ENCODE results near the gene RCN2.
"Not testable (repeated sequence)": the region's sequence is repeated elsewhere in the genome, so short reads cannot be mapped to it uniquely, and the experiment has no call there.

Gene RCN2

GRCh38 chr15:76964157-76964556, 32.6 kb downstream of the RCN2 start:
- Histone ChIP-seq H3K9me3 (ENCODE audit: control insufficient read depth, low read depth, low read length) (no peaks in the 10 kb centered on the region), H3K9ac (ENCODE audit: low read length) (no peak overlapping the region), H3K36me3 (ENCODE audit: control insufficient read depth, low read depth, low read length) (no peaks in the 10 kb centered on the region), H3K27ac (ENCODE audit: low read length) (no peak overlapping the region), H3K4me3 (ENCODE audit: low read length) (no peak overlapping the region), H3K4me1 (ENCODE audit: control insufficient read depth, low read depth, low read length) (no peaks in the 10 kb centered on the region), H3K27me3 (ENCODE audit: control insufficient read depth, insufficient read depth, low read length) (no peaks in the 10 kb centered on the region)

GRCh38 chr15:76966051-76966450, 34.5 kb downstream of the RCN2 start:
- not testable (repeated sequence) for H3K27ac ChIP-seq (ENCODE audit: low read length); H3K4me3 ChIP-seq (ENCODE audit: low read length); H3K9me3 ChIP-seq (ENCODE audit: control insufficient read depth, low read depth, low read length); H3K27me3 ChIP-seq (ENCODE audit: control insufficient read depth, insufficient read depth, low read length); H3K9ac ChIP-seq (ENCODE audit: low read length); H3K4me1 ChIP-seq (ENCODE audit: control insufficient read depth, low read depth, low read length); H3K36me3 ChIP-seq (ENCODE audit: control insufficient read depth, low read depth, low read length)

- Histone ChIP-seq H3K27me3 (ENCODE audit: control insufficient read depth, insufficient read depth, low read length) (no peaks in the 10 kb centered on the region), H3K36me3 (ENCODE audit: control insufficient read depth, low read depth, low read length) (no peaks in the 10 kb centered on the region), H3K4me1 (ENCODE audit: control insufficient read depth, low read depth, low read length) (no peaks in the 10 kb centered on the region), H3K4me3 (ENCODE audit: low read length) (no peak overlapping the region), H3K27ac (ENCODE audit: low read length) (no peak overlapping the region), H3K9me3 (ENCODE audit: control insufficient read depth, low read depth, low read length) (no peaks in the 10 kb centered on the region), H3K9ac (ENCODE audit: low read length) (no peak overlapping the region)
These were observed 35.5 kb downstream of the RCN2 start for GRCh38 chr15:76967067-76967466.

GRCh38 chr15:76968306-76968705, 36.8 kb downstream of the RCN2 start:
- H3K4me3 ChIP-seq (ENCODE audit: low read length) = no peak overlapping the region
- H3K4me1 ChIP-seq (ENCODE audit: control insufficient read depth, low read depth, low read length) = no peaks in the 10 kb centered on the region
- no peaks in the 10 kb centered on the region for H3K9me3 ChIP-seq (ENCODE audit: control insufficient read depth, low read depth, low read length)
- no peak overlapping the region for H3K27ac ChIP-seq (ENCODE audit: low read length)
- H3K36me3 ChIP-seq (ENCODE audit: control insufficient read depth, low read depth, low read length) = no peaks in the 10 kb centered on the region
- H3K27me3 ChIP-seq (ENCODE audit: control insufficient read depth, insufficient read depth, low read length) = no peaks in the 10 kb centered on the region
- no peak overlapping the region for H3K9ac ChIP-seq (ENCODE audit: low read length)

- Histone ChIP-seq H3K27ac (ENCODE audit: low read length) (no peak overlapping the region), H3K36me3 (ENCODE audit: control insufficient read depth, low read depth, low read length) (no peaks in the 10 kb centered on the region), H3K4me3 (ENCODE audit: low read length) (no peak overlapping the region), H3K9ac (ENCODE audit: low read length) (no peak overlapping the region), H3K4me1 (ENCODE audit: control insufficient read depth, low read depth, low read length) (peaks cover 5% of the 10 kb centered on the region), H3K27me3 (ENCODE audit: control insufficient read depth, insufficient read depth, low read length) (no peaks in the 10 kb centered on the region), H3K9me3 (ENCODE audit: control insufficient read depth, low read depth, low read length) (no peaks in the 10 kb centered on the region)
These were observed 41.1 kb downstream of the RCN2 start for GRCh38 chr15:76972389-76973361.

- H3K4me3 ChIP-seq (ENCODE audit: low read length) = no peak overlapping the region
- H3K27ac ChIP-seq (ENCODE audit: low read length) = no peak overlapping the region
- no peaks in the 10 kb centered on the region for H3K27me3 ChIP-seq (ENCODE audit: control insufficient read depth, insufficient read depth, low read length)
- H3K9me3 ChIP-seq (ENCODE audit: control insufficient read depth, low read depth, low read length) = no peaks in the 10 kb centered on the region
- H3K36me3 ChIP-seq (ENCODE audit: control insufficient read depth, low read depth, low read length) = no peaks in the 10 kb centered on the region
- no peak overlapping the region for H3K9ac ChIP-seq (ENCODE audit: low read length)
- H3K4me1 ChIP-seq (ENCODE audit: control insufficient read depth, low read depth, low read length) = peaks cover 5% of the 10 kb centered on the region
These were observed 41.8 kb downstream of the RCN2 start for GRCh38 chr15:76973362-76973743.

- H3K4me1 ChIP-seq (ENCODE audit: control insufficient read depth, low read depth, low read length) = peaks cover 5% of the 10 kb centered on the region
These were observed 42.4 kb downstream of the RCN2 start for GRCh38 chr15:76973906-76974305.

GRCh38 chr15:76974456-76975036, 43.0 kb downstream of the RCN2 start:
- Histone ChIP-seq H3K27ac (ENCODE audit: low read length) (no peak overlapping the region), H3K9ac (ENCODE audit: low read length) (no peak overlapping the region), H3K27me3 (ENCODE audit: control insufficient read depth, insufficient read depth, low read length) (no peaks in the 10 kb centered on the region), H3K4me3 (ENCODE audit: low read length) (no peak overlapping the region), H3K9me3 (ENCODE audit: control insufficient read depth, low read depth, low read length) (no peaks in the 10 kb centered on the region), H3K4me1 (ENCODE audit: control insufficient read depth, low read depth, low read length) (peaks cover 5% of the 10 kb centered on the region), H3K36me3 (ENCODE audit: control insufficient read depth, low read depth, low read length) (no peaks in the 10 kb centered on the region)

More at GRCh38 chr15:76973906-76974305, 42.4 kb downstream of the RCN2 start:
- Histone ChIP-seq H3K9ac (ENCODE audit: low read length) (no peak overlapping the region), H3K9me3 (ENCODE audit: control insufficient read depth, low read depth, low read length) (no peaks in the 10 kb centered on the region), H3K27ac (ENCODE audit: low read length) (no peak overlapping the region), H3K36me3 (ENCODE audit: control insufficient read depth, low read depth, low read length) (no peaks in the 10 kb centered on the region), H3K4me3 (ENCODE audit: low read length) (no peak overlapping the region), H3K27me3 (ENCODE audit: control insufficient read depth, insufficient read depth, low read length) (no peaks in the 10 kb centered on the region)

GRCh38 chr15:76976141-76976540, 44.6 kb downstream of the RCN2 start:
- no peak overlapping the region for H3K4me3 ChIP-seq (ENCODE audit: low read length)
- H3K4me1 ChIP-seq (ENCODE audit: control insufficient read depth, low read depth, low read length) = peaks cover 5% of the 10 kb centered on the region
- no peaks in the 10 kb centered on the region for H3K9me3 ChIP-seq (ENCODE audit: control insufficient read depth, low read depth, low read length)
- H3K9ac ChIP-seq (ENCODE audit: low read length) = no peak overlapping the region
- H3K27ac ChIP-seq (ENCODE audit: low read length) = no peak overlapping the region
- H3K36me3 ChIP-seq (ENCODE audit: control insufficient read depth, low read depth, low read length) = no peaks in the 10 kb centered on the region
- no peaks in the 10 kb centered on the region for H3K27me3 ChIP-seq (ENCODE audit: control insufficient read depth, insufficient read depth, low read length)

- H3K4me1 ChIP-seq (ENCODE audit: control insufficient read depth, low read depth, low read length) = peaks cover 5% of the 10 kb centered on the region
- no peak overlapping the region for H3K27ac ChIP-seq (ENCODE audit: low read length)
- no peaks in the 10 kb centered on the region for H3K27me3 ChIP-seq (ENCODE audit: control insufficient read depth, insufficient read depth, low read length)
- no peak overlapping the region for H3K4me3 ChIP-seq (ENCODE audit: low read length)
- H3K9me3 ChIP-seq (ENCODE audit: control insufficient read depth, low read depth, low read length) = no peaks in the 10 kb centered on the region
- no peak overlapping the region for H3K9ac ChIP-seq (ENCODE audit: low read length)
- no peaks in the 10 kb centered on the region for H3K36me3 ChIP-seq (ENCODE audit: control insufficient read depth, low read depth, low read length)
These were observed 45.2 kb downstream of the RCN2 start for GRCh38 chr15:76976572-76977270.

- no peak overlapping the region for H3K9ac ChIP-seq (ENCODE audit: low read length)
- H3K27ac ChIP-seq (ENCODE audit: low read length) = no peak overlapping the region
- H3K27me3 ChIP-seq (ENCODE audit: control insufficient read depth, insufficient read depth, low read length) = no peaks in the 10 kb centered on the region
- peaks cover 1% of the 10 kb centered on the region for H3K4me1 ChIP-seq (ENCODE audit: control insufficient read depth, low read depth, low read length)
- no peak overlapping the region for H3K4me3 ChIP-seq (ENCODE audit: low read length)
- no peaks in the 10 kb centered on the region for H3K9me3 ChIP-seq (ENCODE audit: control insufficient read depth, low read depth, low read length)
- no peaks in the 10 kb centered on the region for H3K36me3 ChIP-seq (ENCODE audit: control insufficient read depth, low read depth, low read length)
These were observed 47.2 kb downstream of the RCN2 start for GRCh38 chr15:76978522-76979330.
